Mesodermal cell (in vitro differentiated cells): ENCODE results near the gene DENND2C. TPM values are rescaled to one million over a fixed set of nuclear protein-coding genes. Genes with fewer than 3 reads are reported as not detected.

Experiments used
- H3K27ac ChIP-seq: 2 replicates; pipeline ENCODE4 v1.7.0; 2013; ENCODE audit warnings: mild to moderate bottlenecking, low read depth, low read length, moderate library complexity; ENCODE audit not compliant: severe bottlenecking
- H3K36me3 ChIP-seq: 2 replicates; pipeline ENCODE4 v1.7.1; 2013; ENCODE audit warnings: mild to moderate bottlenecking, low read length, moderate library complexity; ENCODE audit not compliant: control insufficient read depth, insufficient read depth
- H3K4me1 ChIP-seq: one replicate; pipeline ENCODE4 v1.7.1; 2013; ENCODE audit warnings: mild to moderate bottlenecking, low read length; ENCODE audit not compliant: insufficient read depth, control insufficient read depth, poor library complexity, severe bottlenecking
- H3K4me3 ChIP-seq: 2 replicates; pipeline ENCODE4 v1.7.0; 2013; ENCODE audit warnings: low read length, control low read depth, mild to moderate bottlenecking; ENCODE audit not compliant: insufficient read depth, poor library complexity, severe bottlenecking; ENCODE audit errors: extremely low read depth
- H3K9me3 ChIP-seq: 2 replicates; pipeline ENCODE4 v1.7.1; 2013; ENCODE audit warnings: mild to moderate bottlenecking, low read length, moderate library complexity; ENCODE audit not compliant: control insufficient read depth
- WGBS, 2 experiments: methylation state at CpG; one replicate each; pipeline ENCODE4 v1.1.5; 2013; ENCODE audit warnings: missing lambda C conversion rate in 2 of 2; ENCODE audit not compliant: insufficient coverage in 2 of 2; 5-methylcytosine and 5-hydroxymethylcytosine counted together
- polyA plus RNA-seq, 2 experiments: library from polyadenylated mRNA; stranded (reverse); fragments of 50-300 nt; gene quantifications; one replicate each; pipeline ENCODE4 v1.2.3, GENCODE V29; 2013

Gene DENND2C, protein sequence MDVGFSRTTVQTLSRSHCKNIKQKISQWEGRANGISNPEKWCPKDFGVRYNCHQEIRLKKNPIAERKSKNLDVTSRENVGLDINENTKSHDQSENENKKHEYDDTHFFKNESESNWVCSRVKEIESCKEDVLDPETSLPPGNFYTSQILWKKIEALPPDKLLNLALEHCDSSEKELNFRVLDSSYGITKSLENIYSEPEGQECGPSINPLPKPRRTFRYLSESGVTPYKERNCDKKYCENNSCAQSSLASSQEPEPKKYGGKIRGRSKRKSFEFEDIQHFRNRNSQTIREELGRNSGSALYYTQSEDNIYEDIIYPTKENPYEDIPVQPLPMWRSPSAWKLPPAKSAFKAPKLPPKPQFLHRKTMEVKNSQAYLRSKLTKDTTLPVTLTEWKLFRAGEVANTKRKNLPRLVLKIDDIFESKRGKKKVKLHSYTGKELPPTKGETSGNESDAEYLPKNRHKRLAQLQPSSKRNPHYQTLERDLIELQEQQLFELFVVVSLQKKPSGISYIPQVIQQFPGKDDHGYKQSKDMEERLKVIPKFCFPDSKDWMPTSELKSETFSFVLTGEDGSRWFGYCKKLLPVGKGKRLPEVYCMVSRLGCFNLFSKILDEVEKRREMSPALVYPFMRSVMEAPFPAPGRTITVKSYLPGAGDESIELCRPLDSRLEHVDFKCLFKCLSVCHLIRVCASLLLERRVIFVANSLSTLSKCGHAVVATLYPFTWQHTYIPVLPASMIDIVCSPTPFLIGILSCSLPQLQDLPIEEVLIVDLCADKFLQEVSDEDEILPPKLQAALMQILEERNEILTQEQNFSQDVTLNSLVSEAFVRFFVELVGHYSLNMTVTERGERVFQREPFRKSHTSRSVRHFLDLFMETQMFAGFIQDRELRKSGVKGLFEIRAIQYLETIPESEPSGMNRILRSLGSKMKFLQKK
- polyA plus RNA-seq (2013, experiment 1 of 2): 1.4 TPM
- polyA plus RNA-seq (2013, experiment 2 of 2): 1.4 TPM

DNA sequence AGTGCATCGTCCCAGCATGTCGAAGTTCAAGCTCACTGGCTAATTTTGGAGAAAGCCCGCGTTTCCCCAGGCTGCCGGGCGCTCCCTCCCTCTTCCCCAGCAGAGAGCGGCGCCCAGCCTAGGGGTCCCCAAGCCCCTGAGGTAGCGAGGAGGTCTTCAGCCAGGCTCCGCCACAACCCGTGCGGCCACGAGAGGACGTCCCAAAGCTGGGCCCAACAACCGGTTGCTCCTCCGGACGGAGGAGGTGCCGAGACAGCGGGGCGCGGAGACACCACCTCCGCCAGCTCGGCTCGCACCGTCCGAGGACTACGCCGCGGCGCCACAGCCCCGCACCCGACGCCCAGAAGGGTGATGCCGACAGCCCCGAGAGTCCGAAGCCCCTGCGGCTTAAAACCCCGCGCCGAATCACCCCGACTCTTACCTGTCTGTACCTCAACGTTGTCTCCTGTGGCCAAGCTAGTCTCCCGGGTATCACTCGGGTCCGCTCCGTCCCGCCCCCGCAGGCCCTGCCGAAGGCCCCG, at the start of gene DENND2C:
TSS of gene DENND2C (minus strand) at position 488 of the 521 bp plus-strand sequence. CDS start 44,065 bp downstream, outside the sequence.
- Histone ChIP-seq H3K27ac (no peak within 1 kb of the TSS), H3K4me3 (peak within 1 kb of the TSS; percentile 55)
- 0 to 1% methylated on average over 37 to 48 of the region's 50 CpGs for WGBS, 2 experiments

DNA sequence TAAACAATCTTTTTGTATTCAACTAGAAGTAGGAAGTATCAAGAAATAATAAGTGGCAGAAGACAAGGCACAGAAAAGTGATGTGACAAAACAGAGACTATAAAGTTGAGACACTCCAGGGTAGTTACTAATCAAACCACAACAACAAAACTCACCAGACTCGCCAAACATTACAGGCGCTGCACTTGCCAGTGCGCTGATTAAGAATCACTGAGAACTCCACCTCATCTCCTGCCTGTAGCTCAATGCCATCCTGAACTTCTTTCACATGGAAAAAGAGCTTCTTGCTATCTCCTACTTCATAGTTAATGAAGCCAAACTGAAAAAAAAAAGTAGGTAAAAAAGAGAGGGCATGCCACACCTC, 49.6 kb upstream of the DENND2C start:
- Histone ChIP-seq H3K36me3 (peaks cover 83% of the 10 kb centered on the region), H3K9me3 (no peaks in the 10 kb centered on the region), H3K27ac (no peak overlapping the region), H3K4me1 (peaks cover 9% of the 10 kb centered on the region), H3K4me3 (no peak overlapping the region)
- 100% methylated on average over 2 of the region's 3 CpGs; no CpG with 5 or more reads in 1 of the 2 experiments for WGBS, 2 experiments

More for the DNA sequence above, at the start of gene DENND2C:
- Histone ChIP-seq H3K9me3 (no peaks in the 10 kb centered on the region), H3K4me1 (no peaks in the 10 kb centered on the region), H3K36me3 (no peaks in the 10 kb centered on the region)

DNA sequence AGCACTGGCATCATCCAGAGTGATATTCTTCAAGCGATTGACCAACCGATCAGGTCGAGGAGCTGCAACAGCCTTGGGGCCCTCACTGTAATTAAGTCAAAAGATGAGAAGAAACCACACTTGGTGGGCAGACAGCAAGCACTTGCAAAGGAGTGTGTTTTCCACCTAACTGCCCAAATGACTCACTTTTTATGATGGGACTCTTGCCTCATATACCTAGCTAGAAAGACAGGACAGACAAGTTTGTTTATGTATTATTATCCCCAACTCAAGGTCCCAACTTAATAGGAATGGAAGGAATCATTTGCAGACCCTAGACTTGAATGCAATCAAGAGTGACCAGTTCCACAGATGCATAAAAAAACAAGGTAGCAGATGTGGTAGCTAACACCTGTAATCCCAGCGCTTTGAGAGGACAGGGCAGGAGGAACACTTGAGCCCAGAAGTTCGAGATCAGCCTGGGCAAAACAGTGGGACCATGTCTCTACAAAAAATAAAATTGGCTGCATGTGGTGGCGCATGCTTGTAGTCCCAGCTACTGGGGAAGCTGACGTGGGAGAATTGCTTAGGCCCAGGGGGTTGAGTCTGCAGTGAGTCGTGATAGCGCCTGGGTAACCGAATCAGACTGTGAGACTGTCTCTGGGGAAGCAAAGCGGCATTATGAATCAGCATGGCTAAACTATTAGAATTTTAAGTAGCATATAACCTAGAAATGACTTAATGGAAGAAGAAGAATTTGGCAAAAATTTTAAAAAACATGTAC, 49.0 kb upstream of the DENND2C start:
- Histone ChIP-seq H3K4me3 (no peak overlapping the region), H3K36me3 (peaks cover 81% of the 10 kb centered on the region), H3K9me3 (no peaks in the 10 kb centered on the region), H3K27ac (no peak overlapping the region), H3K4me1 (peaks cover 9% of the 10 kb centered on the region)
- WGBS, 2 experiments: 93 to 98% methylated on average over 7 to 10 of the region's 11 CpGs

DNA sequence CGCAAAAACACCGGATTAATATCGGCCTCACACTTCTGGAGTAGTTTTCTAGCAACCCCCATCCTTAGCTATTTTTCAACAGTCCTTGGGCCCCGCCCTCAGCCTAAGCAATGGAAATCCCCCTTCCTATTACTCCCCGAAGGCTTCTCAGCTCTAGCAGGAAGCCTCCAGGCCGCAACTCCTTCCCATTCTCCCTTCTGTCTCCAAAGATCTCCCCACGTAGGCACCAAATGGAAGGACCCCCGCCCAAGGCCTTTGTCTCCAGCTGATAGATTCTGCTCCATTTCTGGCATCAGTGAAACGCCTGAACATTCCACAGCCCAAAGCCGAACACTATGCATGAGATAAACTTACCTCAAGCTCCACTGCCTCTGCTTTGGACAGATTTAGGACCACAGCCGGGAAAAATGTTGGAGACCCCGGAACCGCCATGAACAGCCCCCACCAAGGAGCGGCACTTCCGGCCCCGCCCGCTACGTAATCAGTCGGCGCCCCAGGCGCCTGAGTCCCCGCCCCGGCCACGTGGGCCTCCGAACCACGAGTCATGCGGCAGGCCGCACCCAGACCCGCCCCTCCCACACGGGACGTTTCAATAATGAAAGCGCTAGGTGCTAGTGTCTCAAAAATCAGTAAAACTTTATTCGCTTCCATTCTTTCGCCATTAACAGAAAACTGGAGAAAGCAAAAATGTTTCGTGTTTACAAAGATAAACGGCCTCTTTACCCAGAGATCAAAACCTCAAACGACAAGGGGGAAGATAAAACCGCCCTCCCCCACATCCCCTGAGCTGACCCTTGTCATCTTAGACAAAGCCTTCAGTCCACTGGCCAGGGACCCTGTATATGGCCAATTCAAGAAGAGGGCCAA, 46.7 kb upstream of the DENND2C start, which contains the start of gene NRAS:
TSS of gene NRAS (minus strand) at position 468 of the 867 bp plus-strand sequence. CDS start 611 bp downstream, outside the sequence.
- Histone ChIP-seq H3K36me3 (peaks cover 81% of the 10 kb centered on the region), H3K27ac (peak within 1 kb of the TSS; percentile 96), H3K4me1 (peaks cover 9% of the 10 kb centered on the region), H3K9me3 (no peaks in the 10 kb centered on the region), H3K4me3 (peak within 1 kb of the TSS; percentile 93)
- whole genome bisulfite sequencing, 2 experiments: 0 to 1% methylated on average over 18 to 34 of the region's 38 CpGs

DNA sequence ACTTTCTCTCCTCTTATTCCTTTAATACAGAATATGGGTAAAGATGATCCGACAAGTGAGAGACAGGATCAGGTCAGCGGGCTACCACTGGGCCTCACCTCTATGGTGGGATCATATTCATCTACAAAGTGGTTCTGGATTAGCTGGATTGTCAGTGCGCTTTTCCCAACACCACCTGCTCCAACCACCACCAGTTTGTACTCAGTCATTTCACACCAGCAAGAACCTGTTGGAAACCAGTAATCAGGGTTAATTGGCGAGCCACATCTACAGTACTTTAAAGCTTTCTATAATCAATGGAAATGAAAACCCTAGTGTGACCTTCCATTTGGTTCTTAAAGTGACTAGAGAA, 46.1 kb upstream of the DENND2C start:
- Histone ChIP-seq H3K27ac (peak overlapping the region; percentile 96), H3K9me3 (no peaks in the 10 kb centered on the region), H3K36me3 (peaks cover 81% of the 10 kb centered on the region), H3K4me3 (peak overlapping the region; percentile 93), H3K4me1 (peaks cover 9% of the 10 kb centered on the region)
- 20 to 29% methylated on average over 1 of the region's 4 CpGs for WGBS, 2 experiments

DNA sequence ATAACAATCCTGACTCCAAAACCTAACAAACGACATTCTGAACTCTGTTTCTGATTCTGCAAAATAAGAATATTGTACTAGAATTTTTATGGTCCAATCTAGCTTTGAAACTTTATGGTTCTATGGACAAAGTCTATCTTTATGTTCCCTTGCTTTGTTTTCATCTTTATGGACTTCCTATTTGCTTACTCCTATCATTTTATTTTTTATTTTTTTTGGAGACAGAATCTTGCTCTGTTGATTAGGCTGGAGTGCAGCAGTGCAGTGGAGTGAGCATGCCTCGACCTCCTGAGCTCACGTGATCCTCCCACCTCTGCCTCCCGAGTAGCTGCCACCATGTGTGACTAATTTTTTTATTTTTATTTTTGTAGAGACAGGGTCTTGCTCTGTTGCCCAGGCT, 43.1 kb upstream of the DENND2C start:
- Histone ChIP-seq H3K4me3 (no peak overlapping the region), H3K4me1 (peaks cover 9% of the 10 kb centered on the region), H3K27ac (no peak overlapping the region), H3K36me3 (peaks cover 78% of the 10 kb centered on the region), H3K9me3 (no peaks in the 10 kb centered on the region)
- WGBS, 2 experiments: no CpG with 5 or more reads among the region's 4 CpGs

DNA sequence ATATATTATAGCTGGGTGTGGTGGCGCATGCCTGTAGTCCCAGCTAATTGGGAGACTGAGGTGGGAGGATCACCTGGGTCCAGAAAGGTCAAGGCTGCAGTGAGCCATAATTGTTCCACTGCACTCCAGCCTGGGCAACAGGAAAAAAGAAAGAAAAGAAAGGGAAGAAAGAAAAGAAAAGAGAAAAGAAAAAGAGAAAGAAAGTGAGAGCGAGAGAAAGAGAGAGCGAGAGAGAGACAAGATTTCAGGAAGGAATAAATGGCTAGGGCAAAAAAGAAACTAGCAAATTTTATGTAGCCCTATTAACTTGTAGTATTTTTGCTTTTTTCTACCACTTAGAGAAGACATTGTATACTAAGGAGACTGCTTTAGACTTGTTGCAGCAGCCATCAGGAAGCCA, 40.5 kb upstream of the DENND2C start:
- H3K4me1 ChIP-seq: no peaks in the 10 kb centered on the region
- H3K36me3 ChIP-seq: peaks cover 93% of the 10 kb centered on the region
- no peak overlapping the region for H3K27ac ChIP-seq
- 100% methylated on average over 2 of the region's 3 CpGs for WGBS, 2 experiments
- no peak overlapping the region for H3K4me3 ChIP-seq
- no peaks in the 10 kb centered on the region for H3K9me3 ChIP-seq

DNA sequence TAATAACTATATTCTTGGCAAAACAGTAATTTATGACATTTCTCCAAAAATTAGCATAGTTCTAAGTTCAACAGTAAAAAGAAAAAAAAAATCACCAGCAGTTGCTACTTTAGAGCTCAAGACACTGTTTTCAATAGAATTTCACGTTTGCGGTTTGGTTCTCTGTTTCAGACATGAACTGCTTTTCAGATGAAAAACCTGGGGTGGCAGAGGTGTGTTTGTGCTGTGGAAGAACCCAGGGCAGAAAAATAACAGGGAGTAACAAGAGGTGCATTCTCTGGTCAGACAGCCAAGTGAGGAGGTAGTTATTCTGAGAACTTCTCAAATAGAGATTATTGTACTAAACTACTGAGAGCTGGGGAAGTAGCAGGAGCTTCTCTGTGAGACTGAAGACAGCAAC, 37.8 kb upstream of the DENND2C start:
- Histone ChIP-seq H3K36me3 (peaks cover 70% of the 10 kb centered on the region), H3K27ac (no peak overlapping the region), H3K9me3 (no peaks in the 10 kb centered on the region), H3K4me3 (no peak overlapping the region), H3K4me1 (no peaks in the 10 kb centered on the region)
- WGBS, 2 experiments: 94 to 100% methylated on average over 2 of the region's 2 CpGs

DNA sequence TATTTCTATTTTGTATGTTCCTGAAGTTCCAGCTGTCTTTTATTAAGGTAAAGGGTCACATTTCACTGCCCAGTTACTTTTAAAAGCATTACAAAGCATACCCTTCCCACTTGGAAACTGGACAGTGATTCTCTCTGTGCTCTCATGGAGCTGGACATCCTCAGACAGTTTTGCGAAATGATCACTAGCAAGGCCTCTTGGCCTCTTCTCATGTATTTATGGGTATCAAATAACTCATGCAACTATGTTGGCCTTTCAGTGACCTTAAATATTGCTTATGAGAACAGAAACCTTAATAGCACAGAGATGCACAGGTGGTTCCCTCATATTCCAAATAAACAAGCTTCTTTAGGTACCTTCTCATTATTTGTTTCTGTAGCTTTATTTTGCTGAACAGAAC, 33.4 kb upstream of the DENND2C start:
- H3K4me1 ChIP-seq: no peaks in the 10 kb centered on the region
- H3K27ac ChIP-seq: no peak overlapping the region
- 100% methylated on average over 1 of the region's 1 CpG for WGBS, 2 experiments
- H3K36me3 ChIP-seq: peaks cover 30% of the 10 kb centered on the region
- H3K4me3 ChIP-seq: no peak overlapping the region
- no peaks in the 10 kb centered on the region for H3K9me3 ChIP-seq
